Mammary epithelial cell (primary cell): ENCODE data around the gene UBE2E3.

Experiments
- EZH2 ChIP-seq: IDR thresholded peaks from 2 replicates; pipeline ENCODE4 v1.6.1; 2012; ENCODE audit warnings: low read length, inconsistent platforms, borderline replicate concordance
- TF ChIP-seq, protein P1 (sequence below), 2 donors: IDR thresholded peaks in 1 of 2; conservative IDR thresholded peaks in 1 of 2; 2 replicates each; pipeline ENCODE4 v1.5.1; 2011 to 2012; ENCODE audit warnings: inconsistent platforms in 2 of 2, low read length in 2 of 2, mild to moderate bottlenecking in 2 of 2, control low read depth in 1 of 2, low read depth in 1 of 2; ENCODE audit not compliant: insufficient read depth in 1 of 2; ENCODE audit errors: extremely low read depth in 1 of 2

DNA sequence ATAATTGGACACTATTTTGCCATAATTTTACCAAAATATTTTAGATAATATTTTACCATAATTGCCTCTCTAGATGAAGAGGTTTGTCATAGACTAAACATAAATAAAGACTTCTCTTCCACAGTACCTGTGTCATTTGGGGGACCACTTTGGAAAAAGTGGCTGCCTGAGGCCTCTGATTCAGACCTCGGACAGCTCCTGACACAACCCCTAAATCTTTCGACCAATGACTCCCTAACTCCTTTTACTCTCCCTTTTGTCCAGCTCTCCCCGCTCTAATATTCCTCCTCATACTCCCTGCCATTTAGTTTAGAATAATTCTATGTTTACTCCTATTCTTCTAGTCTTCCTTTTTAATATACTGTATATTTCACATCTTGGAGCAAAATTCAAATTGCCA, 36.0 kb upstream of the UBE2E3 start:
- TF ChIP-seq, protein P1, sequence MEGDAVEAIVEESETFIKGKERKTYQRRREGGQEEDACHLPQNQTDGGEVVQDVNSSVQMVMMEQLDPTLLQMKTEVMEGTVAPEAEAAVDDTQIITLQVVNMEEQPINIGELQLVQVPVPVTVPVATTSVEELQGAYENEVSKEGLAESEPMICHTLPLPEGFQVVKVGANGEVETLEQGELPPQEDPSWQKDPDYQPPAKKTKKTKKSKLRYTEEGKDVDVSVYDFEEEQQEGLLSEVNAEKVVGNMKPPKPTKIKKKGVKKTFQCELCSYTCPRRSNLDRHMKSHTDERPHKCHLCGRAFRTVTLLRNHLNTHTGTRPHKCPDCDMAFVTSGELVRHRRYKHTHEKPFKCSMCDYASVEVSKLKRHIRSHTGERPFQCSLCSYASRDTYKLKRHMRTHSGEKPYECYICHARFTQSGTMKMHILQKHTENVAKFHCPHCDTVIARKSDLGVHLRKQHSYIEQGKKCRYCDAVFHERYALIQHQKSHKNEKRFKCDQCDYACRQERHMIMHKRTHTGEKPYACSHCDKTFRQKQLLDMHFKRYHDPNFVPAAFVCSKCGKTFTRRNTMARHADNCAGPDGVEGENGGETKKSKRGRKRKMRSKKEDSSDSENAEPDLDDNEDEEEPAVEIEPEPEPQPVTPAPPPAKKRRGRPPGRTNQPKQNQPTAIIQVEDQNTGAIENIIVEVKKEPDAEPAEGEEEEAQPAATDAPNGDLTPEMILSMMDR (conservative IDR thresholded peaks at IDR 0.05 in 1 of 2, IDR thresholded peaks at IDR 0.05 in 1 of 2; ENCODE audit: extremely low read depth in 1 of 2, insufficient read depth in 1 of 2, low read depth in 1 of 2, low read length in 2 of 2): no peak
- TF ChIP-seq EZH2: no peak
